GM21381 (cell line): Measurements from ENCODE around the gene MBD3.
"Not testable (repeated sequence)": the region's sequence is repeated elsewhere in the genome, so short reads cannot be mapped to it uniquely, and the experiment has no call there.

ENCODE experiments used
- ATAC-seq: cut with Tn5 transposase; IDR thresholded peaks from one replicate; pipeline ENCODE4 v1.9.1; 2021; ENCODE audit warnings: mild to moderate bottlenecking, moderate library complexity; ENCODE audit not compliant: unreplicated experiment

The MBD3 gene, protein sequence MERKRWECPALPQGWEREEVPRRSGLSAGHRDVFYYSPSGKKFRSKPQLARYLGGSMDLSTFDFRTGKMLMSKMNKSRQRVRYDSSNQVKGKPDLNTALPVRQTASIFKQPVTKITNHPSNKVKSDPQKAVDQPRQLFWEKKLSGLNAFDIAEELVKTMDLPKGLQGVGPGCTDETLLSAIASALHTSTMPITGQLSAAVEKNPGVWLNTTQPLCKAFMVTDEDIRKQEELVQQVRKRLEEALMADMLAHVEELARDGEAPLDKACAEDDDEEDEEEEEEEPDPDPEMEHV

GRCh38 chr19:1592755-1593500 lies at the start of gene MBD3:
TSS of gene MBD3 (minus strand) at chr19:1592865. CDS start at chr19:1592631, 234 bp downstream.
- peak; percentile 60 for ATAC-seq

GRCh38 chr19:1640893-1641448 lies 48.3 kb upstream of the MBD3 start:
- not testable (repeated sequence) for ATAC-seq

GRCh38 chr19:1636325-1637236 lies 43.9 kb upstream of the MBD3 start:
- no peak for ATAC-seq

- ATAC-seq: no peak
Observed at GRCh38 chr19:1634938-1635243, 42.2 kb upstream of the MBD3 start.

GRCh38 chr19:1634242-1634937 lies 41.7 kb upstream of the MBD3 start:
- ATAC-seq: no peak

- no peak for ATAC-seq
Observed at GRCh38 chr19:1633269-1633826, 40.7 kb upstream of the MBD3 start.

GRCh38 chr19:1632462-1633268 lies 40.0 kb upstream of the MBD3 start:
- no peak for ATAC-seq

GRCh38 chr19:1631557-1632100 lies 39.0 kb upstream of the MBD3 start:
- ATAC-seq: no peak

DNA sequence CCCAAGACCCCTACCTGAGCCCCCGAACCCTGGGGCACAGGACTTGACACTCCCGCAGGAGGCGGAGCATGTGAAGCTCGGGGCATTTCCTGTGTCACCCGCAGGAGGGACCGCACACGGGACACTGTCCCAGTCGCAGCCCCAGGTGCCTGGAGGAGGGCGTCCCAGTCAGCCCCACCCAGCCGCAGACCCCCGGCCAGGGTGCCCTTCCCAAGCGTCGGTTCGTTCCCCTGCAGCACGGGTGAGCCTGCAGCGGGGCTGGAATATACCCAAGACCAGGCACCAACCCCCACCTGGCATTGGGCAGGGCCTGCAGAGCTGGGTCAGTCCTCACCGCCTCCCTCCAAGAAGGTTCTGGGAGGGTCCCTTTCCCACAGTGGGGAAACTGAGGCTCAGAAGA lies 38.1 kb upstream of the MBD3 start:
- no peak for ATAC-seq

DNA sequence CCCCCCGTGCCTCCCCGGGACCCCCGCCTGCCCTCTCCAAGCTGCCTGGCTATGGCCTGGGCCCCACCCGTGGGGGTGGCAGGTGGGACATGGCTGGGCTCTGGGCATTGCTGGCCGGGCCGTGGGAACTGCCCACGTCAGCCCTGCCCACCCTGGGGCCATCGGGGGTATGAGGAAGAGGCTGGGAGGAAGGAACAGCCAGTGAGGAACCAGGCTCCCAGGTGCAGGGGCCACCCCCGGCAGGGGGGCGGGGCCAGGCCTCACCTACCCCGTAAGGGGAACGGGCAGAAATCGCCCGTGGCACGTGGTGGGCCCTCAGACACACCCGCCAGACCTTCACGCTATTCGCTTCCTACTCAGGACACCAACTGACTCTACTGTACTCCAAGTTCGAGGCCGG lies 37.3 kb upstream of the MBD3 start:
- ATAC-seq: no peak

DNA sequence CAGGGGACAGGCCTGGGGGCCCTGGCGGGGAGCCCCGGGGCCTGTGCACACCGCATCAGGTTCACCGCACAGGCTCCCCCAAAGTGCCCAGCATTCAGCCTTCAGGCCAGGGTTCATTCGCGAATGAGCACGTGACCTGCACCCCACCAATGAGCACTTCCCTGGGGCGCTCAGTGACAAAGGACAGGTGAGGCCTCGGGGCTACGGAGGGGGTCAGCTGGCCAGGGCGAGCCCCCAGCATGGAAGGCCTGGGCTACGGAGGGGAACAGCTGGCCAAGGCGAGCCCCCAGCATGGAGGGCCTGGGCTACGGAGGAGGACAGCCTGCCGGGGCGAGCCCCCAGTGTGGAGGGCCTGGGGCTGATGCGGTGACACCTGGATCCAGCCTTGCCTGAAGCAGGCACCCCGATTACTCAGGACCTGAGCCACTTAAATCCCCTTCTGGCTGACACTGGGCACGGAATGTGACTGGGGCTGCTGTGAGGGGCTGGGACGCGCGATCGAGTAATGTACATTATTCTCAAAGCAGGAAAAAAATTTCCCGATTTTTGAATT lies 36.7 kb upstream of the MBD3 start:
- no peak for ATAC-seq

DNA sequence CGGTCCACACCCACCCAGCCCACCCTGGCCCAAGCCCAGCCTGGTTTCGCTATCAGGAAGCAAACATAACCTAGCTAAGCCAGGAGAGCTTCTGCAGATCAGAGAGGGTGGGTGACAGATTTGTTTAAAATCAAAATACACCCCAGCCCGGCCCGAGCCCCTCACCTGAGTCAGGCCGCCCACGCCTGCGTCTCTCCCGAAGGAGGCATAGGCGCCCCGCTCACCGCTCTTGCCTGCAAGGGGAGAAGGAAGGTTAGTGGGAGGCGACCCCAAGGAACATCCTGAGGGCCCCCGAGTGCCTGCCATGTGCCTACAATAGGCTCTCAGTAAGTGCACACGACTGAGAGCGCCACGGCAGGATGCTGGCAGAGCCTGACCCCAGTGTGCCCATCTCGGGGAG lies 34.5 kb upstream of the MBD3 start:
- ATAC-seq: no peak

DNA sequence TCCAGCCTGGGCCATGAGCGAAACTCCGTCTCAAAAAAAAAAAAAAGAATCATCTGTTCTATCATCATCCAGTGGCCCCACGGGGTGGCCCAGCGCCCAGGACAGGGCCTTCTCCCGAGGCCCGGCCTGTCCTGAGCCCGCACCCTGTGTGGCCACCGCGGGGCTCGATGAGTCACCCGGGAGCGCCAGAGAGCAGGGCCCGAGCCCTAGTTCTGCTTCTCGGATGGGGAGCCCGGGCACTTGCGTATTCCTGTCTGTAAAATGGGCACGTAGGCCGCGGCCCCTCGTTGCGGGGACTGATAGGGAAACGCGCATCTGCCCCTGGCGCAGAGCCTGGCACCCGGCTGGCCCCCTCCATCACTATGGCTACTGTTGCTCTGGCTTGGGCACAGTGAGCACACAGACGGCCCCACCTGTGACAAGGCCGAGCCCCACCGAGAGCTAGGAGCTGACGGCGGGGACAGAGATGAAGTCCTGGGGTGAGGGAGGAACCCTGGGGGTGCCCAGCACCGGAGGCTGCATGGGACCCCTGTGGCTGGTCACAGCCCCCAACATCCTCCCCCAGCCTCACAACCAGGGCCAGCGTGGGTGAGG lies 33.8 kb upstream of the MBD3 start:
- no peak for ATAC-seq

- no peak for ATAC-seq
Observed at GRCh38 chr19:1624458-1624857, 31.8 kb upstream of the MBD3 start.

GRCh38 chr19:1622541-1622940 lies 29.9 kb upstream of the MBD3 start:
- ATAC-seq: no peak

GRCh38 chr19:1622007-1622406 lies 29.3 kb upstream of the MBD3 start:
- ATAC-seq: no peak

DNA sequence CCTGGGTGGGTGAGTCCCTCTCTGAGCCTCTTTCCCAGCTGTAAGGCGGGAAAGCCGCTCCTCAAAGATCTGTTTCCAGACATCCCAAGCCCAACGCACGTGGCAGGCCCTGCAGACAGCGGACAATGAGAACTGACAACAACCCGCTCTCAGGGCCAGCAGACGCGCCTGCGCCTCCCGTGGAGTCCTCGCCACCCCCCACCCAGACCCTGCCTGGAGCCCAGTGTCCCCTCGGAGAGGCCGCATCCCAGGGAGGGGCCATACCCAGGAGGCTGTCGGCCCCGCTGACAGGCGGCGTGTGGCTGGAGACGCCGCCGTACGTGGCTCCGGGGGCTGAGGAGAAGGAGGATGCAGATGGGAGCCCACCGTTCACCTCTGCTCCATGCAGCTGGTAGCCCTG lies 28.9 kb upstream of the MBD3 start:
- ATAC-seq: no peak

- ATAC-seq: no peak
Observed at GRCh38 chr19:1621021-1621420, 28.4 kb upstream of the MBD3 start.

- no peak for ATAC-seq
Observed at GRCh38 chr19:1620502-1620901, 27.8 kb upstream of the MBD3 start.
